ENCODE data around the gene GANAB. TPM values are rescaled to one million over a fixed set of nuclear protein-coding genes. Genes with fewer than 3 reads are reported as not detected.

The GANAB gene
- total and polyA plus RNA-seq, 2 of the 13 experiments (the other 11 are each of a cell fraction or from before 2014, with no cell fraction given), result 99.5 to 234 TPM

DNA sequence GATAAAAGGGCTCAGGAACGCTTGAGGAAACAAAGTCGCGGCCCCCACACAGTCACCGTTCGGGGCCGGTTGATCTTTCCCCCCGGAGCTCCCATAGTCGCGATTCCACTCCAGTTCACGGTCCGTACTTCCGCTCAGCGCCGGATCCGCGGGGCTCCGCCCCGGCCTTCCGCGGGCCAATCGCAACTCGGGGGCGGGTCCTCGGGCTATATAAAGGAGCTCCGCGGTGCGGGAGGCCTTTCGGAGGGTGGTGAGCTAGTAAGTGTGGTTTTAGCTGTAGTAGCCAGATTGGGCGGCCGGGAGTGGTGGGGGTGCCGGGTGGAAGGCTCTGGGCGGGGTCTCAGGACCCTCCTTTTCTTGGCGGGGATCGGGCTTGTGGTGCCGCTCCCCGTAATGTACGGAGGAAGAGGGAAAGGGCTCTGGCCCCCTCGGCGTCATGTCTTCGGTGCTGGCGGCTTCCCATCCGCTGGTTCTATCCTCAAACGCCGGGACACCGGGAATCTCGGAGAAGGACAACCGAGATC is 18.7 kb upstream of the GANAB start, which contains the start of the genes C11orf98 and CSKMT (continued):
- 0 out of 2 replicates have a peak, but pooled peaks have one; percentile 4 for TF ChIP-seq KDM3A (CRISPR knock-in tag; IDR thresholded peaks at IDR 0.05; ENCODE audit: low read depth)
- TF ChIP-seq, protein P1, sequence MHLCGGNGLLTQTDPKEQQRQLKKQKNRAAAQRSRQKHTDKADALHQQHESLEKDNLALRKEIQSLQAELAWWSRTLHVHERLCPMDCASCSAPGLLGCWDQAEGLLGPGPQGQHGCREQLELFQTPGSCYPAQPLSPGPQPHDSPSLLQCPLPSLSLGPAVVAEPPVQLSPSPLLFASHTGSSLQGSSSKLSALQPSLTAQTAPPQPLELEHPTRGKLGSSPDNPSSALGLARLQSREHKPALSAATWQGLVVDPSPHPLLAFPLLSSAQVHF (CRISPR knock-in tag; IDR thresholded peaks at IDR 0.05), result no peak
- TF ChIP-seq POLR2G (IDR thresholded peaks at IDR 0.05; ENCODE audit: low read depth, low read length), result peak; percentile 100
- 0 out of 2 replicates have a peak, but pooled peaks have one; percentile 87 for TF ChIP-seq GTF3A (CRISPR knock-in tag; conservative IDR thresholded peaks at IDR 0.05)
- TF ChIP-seq HNRNPL (IDR thresholded peaks at IDR 0.05; ENCODE audit: low read depth, low read length), result 0 out of 2 replicates have a peak, but pooled peaks have one; percentile 78
- TF ChIP-seq KDM5A (IDR thresholded peaks at IDR 0.05; ENCODE audit: borderline replicate concordance, low read length), result peak; percentile 4; the same call in 1 of the 2 replicates
- TF ChIP-seq, protein P2, sequence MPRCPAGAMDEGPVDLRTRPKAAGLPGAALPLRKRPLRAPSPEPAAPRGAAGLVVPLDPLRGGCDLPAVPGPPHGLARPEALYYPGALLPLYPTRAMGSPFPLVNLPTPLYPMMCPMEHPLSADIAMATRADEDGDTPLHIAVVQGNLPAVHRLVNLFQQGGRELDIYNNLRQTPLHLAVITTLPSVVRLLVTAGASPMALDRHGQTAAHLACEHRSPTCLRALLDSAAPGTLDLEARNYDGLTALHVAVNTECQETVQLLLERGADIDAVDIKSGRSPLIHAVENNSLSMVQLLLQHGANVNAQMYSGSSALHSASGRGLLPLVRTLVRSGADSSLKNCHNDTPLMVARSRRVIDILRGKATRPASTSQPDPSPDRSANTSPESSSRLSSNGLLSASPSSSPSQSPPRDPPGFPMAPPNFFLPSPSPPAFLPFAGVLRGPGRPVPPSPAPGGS (CRISPR knock-in tag; IDR thresholded peaks at IDR 0.05), result no peak
- TF ChIP-seq, protein P3, sequence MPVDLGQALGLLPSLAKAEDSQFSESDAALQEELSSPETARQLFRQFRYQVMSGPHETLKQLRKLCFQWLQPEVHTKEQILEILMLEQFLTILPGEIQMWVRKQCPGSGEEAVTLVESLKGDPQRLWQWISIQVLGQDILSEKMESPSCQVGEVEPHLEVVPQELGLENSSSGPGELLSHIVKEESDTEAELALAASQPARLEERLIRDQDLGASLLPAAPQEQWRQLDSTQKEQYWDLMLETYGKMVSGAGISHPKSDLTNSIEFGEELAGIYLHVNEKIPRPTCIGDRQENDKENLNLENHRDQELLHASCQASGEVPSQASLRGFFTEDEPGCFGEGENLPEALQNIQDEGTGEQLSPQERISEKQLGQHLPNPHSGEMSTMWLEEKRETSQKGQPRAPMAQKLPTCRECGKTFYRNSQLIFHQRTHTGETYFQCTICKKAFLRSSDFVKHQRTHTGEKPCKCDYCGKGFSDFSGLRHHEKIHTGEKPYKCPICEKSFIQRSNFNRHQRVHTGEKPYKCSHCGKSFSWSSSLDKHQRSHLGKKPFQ (CRISPR knock-in tag; IDR thresholded peaks at IDR 0.05; ENCODE audit: insufficient replicate concordance), result no peak
- TF ChIP-seq, protein P4, sequence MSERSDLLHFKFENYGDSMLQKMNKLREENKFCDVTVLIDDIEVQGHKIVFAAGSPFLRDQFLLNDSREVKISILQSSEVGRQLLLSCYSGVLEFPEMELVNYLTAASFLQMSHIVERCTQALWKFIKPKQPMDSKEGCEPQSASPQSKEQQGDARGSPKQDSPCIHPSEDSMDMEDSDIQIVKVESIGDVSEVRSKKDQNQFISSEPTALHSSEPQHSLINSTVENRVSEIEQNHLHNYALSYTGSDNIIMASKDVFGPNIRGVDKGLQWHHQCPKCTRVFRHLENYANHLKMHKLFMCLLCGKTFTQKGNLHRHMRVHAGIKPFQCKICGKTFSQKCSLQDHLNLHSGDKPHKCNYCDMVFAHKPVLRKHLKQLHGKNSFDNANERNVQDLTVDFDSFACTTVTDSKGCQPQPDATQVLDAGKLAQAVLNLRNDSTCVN (CRISPR knock-in tag; IDR thresholded peaks at IDR 0.05; ENCODE audit: borderline replicate concordance), result 0 out of 2 replicates have a peak, but pooled peaks have one; percentile 44
- no peak for TF ChIP-seq EZH2 (conservative IDR thresholded peaks at IDR 0.05; ENCODE audit: low read depth, low read length)
- TF ChIP-seq JUN (CRISPR knock-in tag; IDR thresholded peaks at IDR 0.05), result no peak
- TF ChIP-seq, protein P5, sequence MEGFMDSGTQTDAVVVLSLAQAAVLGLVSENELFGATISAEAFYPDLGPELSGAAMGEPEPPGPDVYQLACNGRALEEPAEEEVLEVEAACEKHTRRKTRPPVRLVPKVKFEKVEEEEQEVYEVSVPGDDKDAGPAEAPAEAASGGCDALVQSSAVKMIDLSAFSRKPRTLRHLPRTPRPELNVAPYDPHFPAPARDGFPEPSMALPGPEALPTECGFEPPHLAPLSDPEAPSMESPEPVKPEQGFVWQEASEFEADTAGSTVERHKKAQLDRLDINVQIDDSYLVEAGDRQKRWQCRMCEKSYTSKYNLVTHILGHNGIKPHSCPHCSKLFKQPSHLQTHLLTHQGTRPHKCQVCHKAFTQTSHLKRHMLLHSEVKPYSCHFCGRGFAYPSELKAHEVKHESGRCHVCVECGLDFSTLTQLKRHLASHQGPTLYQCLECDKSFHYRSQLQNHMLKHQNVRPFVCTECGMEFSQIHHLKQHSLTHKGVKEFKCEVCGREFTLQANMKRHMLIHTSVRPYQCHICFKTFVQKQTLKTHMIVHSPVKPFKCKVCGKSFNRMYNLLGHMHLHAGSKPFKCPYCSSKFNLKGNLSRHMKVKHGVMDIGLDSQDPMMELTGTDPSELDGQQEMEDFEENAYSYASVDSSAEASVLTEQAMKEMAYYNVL (CRISPR knock-in tag; IDR thresholded peaks at IDR 0.05; ENCODE audit: borderline replicate concordance), result peak; percentile 67; the same call in 1 of the 2 replicates
- TF ChIP-seq SAP130 (CRISPR knock-in tag; IDR thresholded peaks at IDR 0.05; ENCODE audit: low read depth), result peak; percentile 83
- no peak for TF ChIP-seq NFATC3 (CRISPR knock-in tag; IDR thresholded peaks at IDR 0.05)
- no peak for TF ChIP-seq ZNF224 (CRISPR knock-in tag; IDR thresholded peaks at IDR 0.05)
- TF ChIP-seq FOXM1 (CRISPR knock-in tag; IDR thresholded peaks at IDR 0.05), result no peak
- TF ChIP-seq ZNF749 (CRISPR knock-in tag; IDR thresholded peaks at IDR 0.05; ENCODE audit: borderline replicate concordance), result peak; percentile 87; the same call in 1 of the 2 replicates
- TF ChIP-seq ZNF136 (CRISPR knock-in tag; IDR thresholded peaks at IDR 0.05; ENCODE audit: low read depth), result 0 out of 2 replicates have a peak, but pooled peaks have one; percentile 76
- no peak for TF ChIP-seq XBP1 (CRISPR knock-in tag; IDR thresholded peaks at IDR 0.05)
- TF ChIP-seq ZSCAN12 (CRISPR knock-in tag; IDR thresholded peaks at IDR 0.05), result no peak
- TF ChIP-seq ZNF703 (CRISPR knock-in tag; IDR thresholded peaks at IDR 0.05; ENCODE audit: borderline replicate concordance), result 0 out of 2 replicates have a peak, but pooled peaks have one; percentile 19
- TF ChIP-seq PAF1 (CRISPR knock-in tag; IDR thresholded peaks at IDR 0.05), result no peak
- TF ChIP-seq ZNF230 (CRISPR knock-in tag; IDR thresholded peaks at IDR 0.05), result peak; percentile 90
